Measurements from ENCODE around the gene IMMP1L.

- TF ChIP-seq CTCF (IDR thresholded peaks at IDR 0.05; ENCODE audit: insufficient read depth, low read depth, low read length), result no peak
- no peak for TF ChIP-seq EZH2 (IDR thresholded peaks at IDR 0.05; ENCODE audit: insufficient read depth, low read length)
These were observed 382 bp downstream of the IMMP1L start for GRCh38 chr11:31509051-31509428.

Measured in astrocyte (in vitro differentiated cells and primary cell).